Activated naive CD8-positive, alpha-beta T cell treated with anti-CD3 and anti-CD28 coated beads, Interleukin-2, amount 10 ng/mL, durations not matched to agents 7 days and 5 days (primary cell): ENCODE results near the gene LILRB3. TPM values are rescaled to one million over a fixed set of nuclear protein-coding genes. Genes with fewer than 3 reads are reported as not detected.
"Not testable (repeated sequence)": the region's sequence is repeated elsewhere in the genome, so short reads cannot be mapped to it uniquely, and the experiment has no call there.

Source experiments
- ATAC-seq: fragments of 150-1000 bp; cut with Tn5 transposase; one replicate; pipeline ENCODE4 v1.10.0; 2021; ENCODE audit warnings: low read depth, moderate library complexity
- POLR2A ChIA-PET: fragments of 350-600 bp; sonication (Branson Sonifier 250); formaldehyde crosslinking; loops from one replicate; lab custom pipeline; 2021; ENCODE audit warnings: antibody characterized with exemption; lab: Charles Lee
- DNase-seq: peaks from one replicate; pipeline ENCODE4 v3.0.0; 2021
- H3K27ac Mint-ChIP-seq: one replicate; pipeline ENCODE4 v1.8.0; 2022; ENCODE audit warnings: mild to moderate bottlenecking, mixed read lengths
- H3K27me3 Mint-ChIP-seq: one replicate; pipeline ENCODE4 v1.8.0; 2022; ENCODE audit warnings: mild to moderate bottlenecking, moderate library complexity, mixed read lengths
- H3K36me3 Mint-ChIP-seq: one replicate; pipeline ENCODE4 v1.8.0; 2021; ENCODE audit warnings: mild to moderate bottlenecking, mixed read lengths
- H3K4me1 Mint-ChIP-seq: one replicate; pipeline ENCODE4 v1.8.0; 2021; ENCODE audit warnings: mixed read lengths
- H3K4me3 Mint-ChIP-seq: one replicate; pipeline ENCODE4 v1.8.0; 2022; ENCODE audit warnings: mild to moderate bottlenecking, moderate library complexity, mixed read lengths
- H3K9me3 Mint-ChIP-seq: one replicate; pipeline ENCODE4 v1.8.0; 2021; ENCODE audit warnings: mixed read lengths
- total RNA-seq, 2 experiments: library from RNA; stranded (reverse); gene quantifications; one replicate each; pipeline ENCODE4 v1.2.3, GENCODE V29; 2021

Gene LILRB3
- total RNA-seq, 2 experiments from 2014 or later, result 0.74 to 1.3 TPM

GRCh38 chr19:54253331-54254194 lies 30.8 kb upstream of the LILRB3 start:
- H3K9me3 Mint-ChIP-seq, result no peaks in the 10 kb centered on the region

GRCh38 chr19:54252845-54253244 lies 30.0 kb upstream of the LILRB3 start:
- H3K4me1 Mint-ChIP-seq, result peaks cover 5% of the 10 kb centered on the region
- ATAC-seq (no peak), DNase-seq (no peak)
- POLR2A ChIA-PET, result no interaction called here
- peaks cover 18% of the 10 kb centered on the region for H3K27me3 Mint-ChIP-seq
- H3K27ac Mint-ChIP-seq, result no peak overlapping the region
- no peaks in the 10 kb centered on the region for H3K36me3 Mint-ChIP-seq
- H3K9me3 Mint-ChIP-seq, result no peaks in the 10 kb centered on the region
- no peak overlapping the region for H3K4me3 Mint-ChIP-seq

More at GRCh38 chr19:54253331-54254194, 30.8 kb upstream of the LILRB3 start:
- no peak overlapping the region for H3K27ac Mint-ChIP-seq
- ATAC-seq (no peak), DNase-seq (no peak)
- no peak overlapping the region for H3K4me3 Mint-ChIP-seq
- H3K27me3 Mint-ChIP-seq, result peaks cover 16% of the 10 kb centered on the region
- POLR2A ChIA-PET, result no interaction called here
- H3K36me3 Mint-ChIP-seq, result no peaks in the 10 kb centered on the region
- H3K4me1 Mint-ChIP-seq, result no peaks in the 10 kb centered on the region

- DNase-seq (no peak), ATAC-seq (no peak)
- Mint-ChIP-seq H3K27me3 (peaks cover 16% of the 10 kb centered on the region), H3K9me3 (no peaks in the 10 kb centered on the region), H3K27ac (no peak overlapping the region), H3K4me3 (no peak overlapping the region), H3K36me3 (no peaks in the 10 kb centered on the region), H3K4me1 (peaks cover 8% of the 10 kb centered on the region)
- POLR2A ChIA-PET, result no interaction called here
Measured at GRCh38 chr19:54252243-54252642, 29.4 kb upstream of the LILRB3 start.

DNA sequence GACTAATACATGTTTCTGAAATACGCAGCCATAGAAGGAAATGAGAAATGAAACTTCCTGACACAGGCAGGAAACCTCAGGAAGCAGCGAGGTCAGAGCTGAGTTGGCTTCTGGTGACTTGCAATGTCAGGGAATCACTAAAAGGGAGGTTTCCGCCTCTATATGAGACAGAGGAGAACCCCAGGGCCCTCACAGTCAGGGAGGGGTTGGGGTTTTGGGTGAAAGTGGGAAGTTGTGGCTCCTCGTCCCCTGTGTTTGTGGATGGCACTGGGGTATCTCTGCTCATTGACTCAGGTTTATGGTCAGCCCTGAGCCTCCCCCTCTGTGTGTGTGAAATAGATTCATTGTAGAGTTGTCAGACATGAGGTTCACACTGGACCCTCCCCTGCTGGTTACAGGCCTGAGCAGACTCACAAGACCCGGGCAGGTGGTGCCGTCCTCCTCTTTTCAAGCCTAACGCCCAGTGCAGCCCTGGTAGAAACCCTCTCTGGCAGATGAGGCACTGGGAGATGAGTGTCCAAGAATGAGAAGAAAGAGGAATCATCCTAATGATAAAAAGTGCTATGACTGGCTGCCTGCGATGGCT lies 25.3 kb upstream of the LILRB3 start:
- peaks cover 8% of the 10 kb centered on the region for H3K4me1 Mint-ChIP-seq
- DNase-seq, result no peak
- POLR2A ChIA-PET, result no interaction called here
- H3K4me3 Mint-ChIP-seq, result peak overlapping the region; percentile 56
- ATAC-seq, result peak; percentile 80
- H3K9me3 Mint-ChIP-seq, result no peaks in the 10 kb centered on the region
- H3K27ac Mint-ChIP-seq, result peak overlapping the region; percentile 71
- H3K36me3 Mint-ChIP-seq, result no peaks in the 10 kb centered on the region
- peaks cover 24% of the 10 kb centered on the region for H3K27me3 Mint-ChIP-seq

GRCh38 chr19:54247106-54247930 lies 24.5 kb upstream of the LILRB3 start:
- DNase-seq (no peak), ATAC-seq (peak; percentile 23)
- no peaks in the 10 kb centered on the region for H3K36me3 Mint-ChIP-seq
- POLR2A ChIA-PET, result no interaction called here
- H3K4me1 Mint-ChIP-seq, result peaks cover 8% of the 10 kb centered on the region
- H3K27me3 Mint-ChIP-seq, result peaks cover 24% of the 10 kb centered on the region
- peak overlapping the region; percentile 71 for H3K27ac Mint-ChIP-seq
- peak overlapping the region; percentile 56 for H3K4me3 Mint-ChIP-seq
- H3K9me3 Mint-ChIP-seq, result no peaks in the 10 kb centered on the region

DNA sequence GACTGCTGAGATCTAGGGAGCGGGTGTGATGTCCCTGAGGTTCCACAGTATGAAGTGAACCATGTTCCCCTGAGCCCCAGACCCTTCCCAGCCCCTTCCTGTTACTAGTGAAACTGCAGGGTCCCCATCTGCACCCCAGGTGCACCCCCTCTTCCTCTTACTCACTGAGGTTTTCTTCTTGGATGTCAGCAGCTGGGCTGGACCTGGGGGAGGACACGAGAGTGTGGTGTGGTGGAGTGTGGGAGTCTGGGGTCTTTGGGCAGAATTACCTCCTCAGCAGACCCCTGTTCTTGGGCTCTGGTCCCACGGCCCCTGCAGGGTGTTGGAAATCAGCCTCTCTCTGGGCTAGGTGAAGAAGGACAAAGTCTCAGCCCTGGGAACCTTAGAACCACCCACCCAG lies 23.1 kb upstream of the LILRB3 start:
- Mint-ChIP-seq H3K4me1 (peaks cover 8% of the 10 kb centered on the region), H3K4me3 (no peak overlapping the region), H3K27ac (no peak overlapping the region), H3K27me3 (peaks cover 24% of the 10 kb centered on the region), H3K36me3 (no peaks in the 10 kb centered on the region), H3K9me3 (no peaks in the 10 kb centered on the region)
- POLR2A ChIA-PET, result interaction anchor here (0.6 kb wide), 1 partner anchor 83 kb away, joined by 3 read pairs; no protein-coding TSS in a partner anchor
- DNase-seq (no peak), ATAC-seq (no peak)

DNA sequence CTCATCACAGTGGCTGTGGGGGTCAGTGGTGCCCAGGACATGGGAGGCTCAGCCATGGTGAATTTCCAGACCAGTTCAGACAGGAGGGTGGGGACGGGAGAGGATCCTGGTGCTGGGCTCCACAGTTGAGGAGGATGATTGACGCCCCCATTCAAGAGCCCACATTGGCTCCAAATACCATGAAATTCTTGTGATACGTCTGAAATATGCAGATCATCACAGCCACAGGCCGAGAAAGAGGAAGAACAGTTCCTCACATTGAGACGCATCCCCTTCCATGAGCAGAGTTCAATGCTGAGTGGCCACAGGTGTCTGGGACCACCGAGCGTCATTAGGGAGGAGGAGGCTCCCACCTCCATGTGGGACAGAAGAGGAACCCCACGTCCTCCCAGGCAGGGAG lies 21.0 kb upstream of the LILRB3 start:
- DNase-seq, H3K4me1 Mint-ChIP-seq, H3K9me3 Mint-ChIP-seq, H3K36me3 Mint-ChIP-seq, ATAC-seq, H3K27ac Mint-ChIP-seq, H3K4me3 Mint-ChIP-seq, POLR2A ChIA-PET: not testable (repeated sequence)
- H3K27me3 Mint-ChIP-seq, result peaks cover 16% of the 10 kb centered on the region

DNA sequence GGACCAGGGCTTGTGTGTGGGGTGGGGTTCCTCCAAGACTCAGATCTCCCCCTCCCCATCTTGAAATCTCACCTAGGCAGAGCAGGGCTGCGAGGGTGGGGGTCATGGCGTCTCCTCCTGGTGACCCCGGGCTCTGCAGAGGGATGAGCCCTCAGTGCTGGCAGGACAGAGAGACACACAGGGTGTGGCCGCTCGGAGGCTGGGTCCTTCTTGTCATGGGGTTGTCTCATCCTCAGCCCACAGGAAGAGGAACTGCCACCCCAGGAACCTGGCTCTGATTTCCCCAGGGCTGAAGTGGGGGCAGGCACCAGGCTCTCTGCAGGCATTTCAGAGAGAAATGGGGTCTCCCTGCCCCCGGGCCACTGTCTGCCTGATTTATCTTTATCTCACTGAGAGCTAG lies 19.8 kb upstream of the LILRB3 start, which contains the start of gene LILRA6:
TSS of gene LILRA6 (minus strand) at position 145 of the 400 bp plus-strand sequence.
- H3K27me3 Mint-ChIP-seq, result peaks cover 15% of the 10 kb centered on the region
- H3K36me3 Mint-ChIP-seq, ATAC-seq, POLR2A ChIA-PET, H3K27ac Mint-ChIP-seq, DNase-seq, H3K4me3 Mint-ChIP-seq, H3K9me3 Mint-ChIP-seq, H3K4me1 Mint-ChIP-seq: not testable (repeated sequence)

DNA sequence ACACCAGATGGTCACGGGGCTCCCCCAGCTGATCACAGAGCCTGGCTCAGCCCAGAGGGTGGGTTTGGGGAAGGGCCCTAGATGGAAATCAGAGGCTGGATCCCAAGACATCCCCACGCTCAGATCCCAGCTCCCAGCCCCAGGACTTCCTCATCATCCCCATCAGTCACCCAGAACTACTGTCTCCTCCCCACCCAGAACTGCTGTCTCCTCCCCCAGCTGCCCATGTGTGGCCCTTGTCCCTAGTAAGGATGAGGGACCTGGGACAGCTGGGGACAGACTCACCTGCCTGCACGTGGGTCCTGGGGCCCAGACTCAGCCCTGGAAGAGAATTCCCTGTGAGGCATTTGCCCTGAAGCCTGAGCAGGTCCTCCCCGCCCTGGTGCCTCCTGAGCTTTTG lies 19.4 kb upstream of the LILRB3 start:
- DNase-seq, H3K36me3 Mint-ChIP-seq, POLR2A ChIA-PET, H3K27ac Mint-ChIP-seq, H3K4me3 Mint-ChIP-seq, ATAC-seq, H3K4me1 Mint-ChIP-seq, H3K9me3 Mint-ChIP-seq: not testable (repeated sequence)
- peaks cover 16% of the 10 kb centered on the region for H3K27me3 Mint-ChIP-seq

DNA sequence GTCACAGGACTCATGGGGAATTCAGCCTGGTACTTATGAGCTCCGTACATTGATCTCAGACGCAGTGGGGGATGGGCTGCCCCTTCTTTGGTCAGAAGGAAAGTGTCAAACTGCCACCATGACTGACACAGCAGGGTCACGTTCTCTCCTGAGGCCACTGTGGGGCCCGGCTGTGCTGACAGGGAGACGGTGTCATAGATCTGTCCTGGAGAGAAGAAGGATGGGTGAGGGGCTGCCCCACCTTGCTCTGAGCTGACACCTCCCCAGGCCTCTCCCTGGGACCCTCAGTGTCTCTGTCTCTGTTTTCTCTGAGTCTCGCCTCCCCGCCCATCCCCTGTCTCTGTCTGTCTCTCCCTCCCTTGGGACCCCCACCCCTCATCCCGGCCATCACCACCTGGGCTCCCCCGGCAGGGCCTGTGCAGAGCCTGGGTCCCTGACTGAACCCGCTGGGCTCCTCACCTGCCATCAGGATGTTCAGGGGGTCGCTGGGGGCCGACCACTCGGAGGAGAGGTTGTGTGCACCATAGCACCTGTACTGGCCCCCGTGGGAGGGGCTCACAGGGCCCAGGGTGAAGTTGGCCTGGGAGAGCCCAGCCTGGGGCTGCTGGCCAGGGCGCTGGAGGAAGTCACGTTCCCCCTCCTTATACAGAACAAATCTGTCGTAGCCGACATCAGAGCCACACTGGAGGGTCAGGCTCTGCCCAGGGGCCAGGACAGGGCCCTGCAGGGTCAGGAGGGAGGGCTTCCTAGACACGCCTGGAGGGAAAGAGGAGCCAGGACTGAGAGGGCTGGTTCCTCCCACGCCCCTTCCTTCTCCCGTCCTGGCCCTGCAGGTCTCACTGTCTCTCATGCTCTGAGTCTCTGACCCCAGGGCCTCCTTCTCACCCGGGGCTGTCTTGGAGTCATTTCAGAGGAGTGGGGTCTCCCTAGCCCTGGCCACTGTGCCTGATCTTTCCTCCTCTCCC lies 17.8 kb upstream of the LILRB3 start:
- H3K4me1 Mint-ChIP-seq, H3K36me3 Mint-ChIP-seq, H3K27ac Mint-ChIP-seq, H3K4me3 Mint-ChIP-seq, DNase-seq, ATAC-seq, POLR2A ChIA-PET, H3K9me3 Mint-ChIP-seq: not testable (repeated sequence)
- peaks cover 19% of the 10 kb centered on the region for H3K27me3 Mint-ChIP-seq

DNA sequence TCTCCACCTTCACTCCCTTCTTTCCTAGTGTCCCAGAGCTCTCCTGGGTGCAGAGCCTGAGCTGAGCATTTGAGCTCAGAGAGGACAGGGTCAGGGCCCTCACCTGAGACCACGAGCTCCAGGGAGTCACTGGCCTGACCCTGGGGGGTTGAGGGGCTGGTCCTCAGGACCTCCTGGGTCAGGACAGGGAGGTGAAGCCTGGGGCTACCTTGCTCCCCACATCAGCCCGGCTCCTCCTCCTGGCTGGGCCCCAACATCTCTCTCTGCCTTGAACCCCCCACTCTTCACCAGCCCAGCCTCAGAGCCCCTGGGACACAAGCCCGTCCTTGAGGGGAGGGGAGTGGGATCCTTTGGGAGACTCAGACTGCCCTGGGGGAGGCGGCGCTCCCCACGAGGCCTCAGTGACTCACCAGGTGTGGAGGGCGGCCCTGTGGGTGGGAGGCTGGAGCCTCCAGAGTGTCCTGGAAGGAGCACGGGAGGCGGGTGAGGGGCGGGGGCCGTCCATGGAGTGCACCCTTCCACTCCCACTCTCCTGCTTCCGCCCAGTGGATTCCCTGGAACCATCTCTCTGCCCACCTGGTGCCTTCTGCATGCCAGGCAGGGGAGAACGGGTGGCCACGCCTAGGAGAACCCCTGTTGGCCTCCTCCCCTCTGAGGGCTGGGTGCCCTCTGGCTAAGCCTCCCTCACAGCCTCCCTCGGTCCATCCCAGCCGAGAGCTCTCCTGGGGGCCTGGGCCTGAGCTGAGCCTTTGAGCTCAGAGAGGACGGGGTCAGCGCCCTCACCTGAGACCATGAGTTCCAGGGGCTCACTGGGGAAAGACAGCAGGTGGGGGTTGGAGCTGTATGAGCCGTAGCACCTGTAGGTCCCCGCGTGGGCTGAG lies 16.9 kb upstream of the LILRB3 start:
- H3K27ac Mint-ChIP-seq, H3K4me3 Mint-ChIP-seq, DNase-seq, H3K4me1 Mint-ChIP-seq, POLR2A ChIA-PET, H3K9me3 Mint-ChIP-seq, H3K36me3 Mint-ChIP-seq: not testable (repeated sequence)
- peaks cover 24% of the 10 kb centered on the region for H3K27me3 Mint-ChIP-seq
- ATAC-seq, result peak; percentile 26

GRCh38 chr19:54233941-54234340 lies 11.1 kb upstream of the LILRB3 start:
- no peak overlapping the region for H3K27ac Mint-ChIP-seq
- H3K27me3 Mint-ChIP-seq, result peaks cover 38% of the 10 kb centered on the region
- POLR2A ChIA-PET, result no interaction called here

More at GRCh38 chr19:54233941-54234340, 11.1 kb upstream of the LILRB3 start:
- H3K36me3 Mint-ChIP-seq, result no peaks in the 10 kb centered on the region
- ATAC-seq, result no peak
- no peak for DNase-seq
- peaks cover 3% of the 10 kb centered on the region for H3K4me1 Mint-ChIP-seq
- no peaks in the 10 kb centered on the region for H3K9me3 Mint-ChIP-seq
- H3K4me3 Mint-ChIP-seq, result no peak overlapping the region
